Choroid plexus epithelial cell (primary cell): ENCODE results near the gene NR6A1.

Experiments
- DNase-seq: peaks from one replicate; pipeline ENCODE4 v3.0.0-alpha.2; 2010; ENCODE audit warnings: low read depth
- H3K4me3 ChIP-seq: 2 replicates; pipeline ENCODE4 v1.5.1; 2011; ENCODE audit warnings: low read depth, mild to moderate bottlenecking, control low read depth, low read length, moderate library complexity
- TF ChIP-seq, protein P1 (sequence below): conservative IDR thresholded peaks from 2 replicates; pipeline ENCODE4 v1.5.1; 2011; ENCODE audit warnings: low read depth, mild to moderate bottlenecking, control low read depth, inconsistent platforms, low read length, moderate library complexity

NR6A1 gene

DNA sequence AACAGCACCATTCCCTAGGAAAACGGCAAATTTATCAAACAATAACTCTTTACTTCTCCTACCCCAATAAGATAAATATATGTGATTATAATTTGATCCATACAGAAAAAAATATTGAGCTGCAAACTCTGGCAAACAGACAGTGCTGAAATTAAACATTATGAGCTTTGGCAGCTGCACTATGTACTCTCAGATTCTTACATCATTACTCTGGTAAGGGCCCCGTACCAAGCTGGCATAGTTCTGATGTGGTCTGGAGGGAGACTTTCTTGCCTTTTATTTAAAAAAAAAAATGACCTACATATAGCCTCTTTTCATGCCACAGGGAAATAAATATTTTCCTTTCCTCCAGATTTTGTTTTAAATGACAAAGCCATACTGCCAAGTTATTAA lies 95.0 kb downstream of the NR6A1 start:
- TF ChIP-seq, protein P1, sequence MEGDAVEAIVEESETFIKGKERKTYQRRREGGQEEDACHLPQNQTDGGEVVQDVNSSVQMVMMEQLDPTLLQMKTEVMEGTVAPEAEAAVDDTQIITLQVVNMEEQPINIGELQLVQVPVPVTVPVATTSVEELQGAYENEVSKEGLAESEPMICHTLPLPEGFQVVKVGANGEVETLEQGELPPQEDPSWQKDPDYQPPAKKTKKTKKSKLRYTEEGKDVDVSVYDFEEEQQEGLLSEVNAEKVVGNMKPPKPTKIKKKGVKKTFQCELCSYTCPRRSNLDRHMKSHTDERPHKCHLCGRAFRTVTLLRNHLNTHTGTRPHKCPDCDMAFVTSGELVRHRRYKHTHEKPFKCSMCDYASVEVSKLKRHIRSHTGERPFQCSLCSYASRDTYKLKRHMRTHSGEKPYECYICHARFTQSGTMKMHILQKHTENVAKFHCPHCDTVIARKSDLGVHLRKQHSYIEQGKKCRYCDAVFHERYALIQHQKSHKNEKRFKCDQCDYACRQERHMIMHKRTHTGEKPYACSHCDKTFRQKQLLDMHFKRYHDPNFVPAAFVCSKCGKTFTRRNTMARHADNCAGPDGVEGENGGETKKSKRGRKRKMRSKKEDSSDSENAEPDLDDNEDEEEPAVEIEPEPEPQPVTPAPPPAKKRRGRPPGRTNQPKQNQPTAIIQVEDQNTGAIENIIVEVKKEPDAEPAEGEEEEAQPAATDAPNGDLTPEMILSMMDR = no peak
- no peak overlapping the region for H3K4me3 ChIP-seq
- no peak for DNase-seq

DNA sequence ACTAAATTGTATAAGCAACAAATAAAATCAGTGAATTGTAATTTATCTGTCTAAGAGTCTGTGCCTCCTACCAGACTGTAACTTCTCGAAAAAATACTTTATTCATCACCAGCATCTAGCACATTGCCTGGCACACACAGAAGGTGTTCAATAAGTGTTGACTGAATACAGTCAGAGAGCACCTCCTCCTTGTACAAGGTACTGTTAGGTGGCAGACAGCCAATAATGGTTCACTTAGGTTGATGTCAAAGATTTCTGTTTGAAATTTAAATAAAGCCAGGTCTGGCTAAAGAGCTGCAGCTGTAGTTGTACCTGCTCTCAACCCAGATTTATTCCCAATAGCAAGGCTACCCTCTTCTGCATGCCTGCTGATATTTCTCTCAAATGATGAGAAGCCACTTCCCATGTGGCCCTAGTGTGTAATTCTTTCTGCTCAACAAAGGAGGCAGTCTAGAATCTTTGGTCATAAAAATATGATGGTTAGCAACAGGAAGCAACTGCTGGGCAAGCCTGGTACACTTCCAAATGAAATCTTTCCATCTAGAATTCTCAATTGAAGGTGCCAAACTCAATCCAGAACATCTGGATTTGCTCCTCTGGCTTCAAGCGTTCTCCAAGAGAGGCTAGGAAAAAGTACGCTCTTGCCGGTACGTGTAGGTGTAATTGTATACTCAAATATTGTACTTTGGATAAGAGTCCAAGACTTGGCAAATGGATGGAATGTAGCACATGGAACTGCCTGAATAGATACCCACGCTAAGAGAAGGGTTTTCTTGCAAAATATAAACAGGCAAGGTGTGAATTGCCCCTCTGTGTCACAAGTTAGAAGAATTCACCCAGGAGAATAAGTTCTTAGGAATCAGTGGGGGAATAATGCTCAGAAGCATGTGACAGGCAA lies 95.6 kb downstream of the NR6A1 start:
- no peak overlapping the region for H3K4me3 ChIP-seq
- no peak for DNase-seq
- TF ChIP-seq, protein P1 = no peak

DNA sequence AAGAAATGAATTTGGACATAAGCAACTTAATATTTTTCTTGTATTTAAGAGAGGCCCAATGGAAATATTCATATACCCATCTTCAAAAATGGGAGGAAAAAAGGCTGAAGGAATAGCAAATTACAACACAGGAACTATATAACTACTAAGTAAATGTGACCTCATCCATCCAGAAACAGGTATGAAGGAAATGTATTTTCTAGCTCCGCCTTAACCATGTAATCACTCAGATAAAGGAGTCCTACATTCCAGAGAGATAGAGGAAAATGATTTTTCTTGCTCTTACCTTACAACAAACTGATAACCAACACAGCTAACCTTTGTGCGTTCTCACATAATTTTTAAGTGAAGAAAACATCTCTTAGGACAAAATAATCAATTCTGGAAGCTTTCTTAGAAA lies 96.5 kb downstream of the NR6A1 start:
- TF ChIP-seq, protein P1 = no peak
- no peak overlapping the region for H3K4me3 ChIP-seq

DNA sequence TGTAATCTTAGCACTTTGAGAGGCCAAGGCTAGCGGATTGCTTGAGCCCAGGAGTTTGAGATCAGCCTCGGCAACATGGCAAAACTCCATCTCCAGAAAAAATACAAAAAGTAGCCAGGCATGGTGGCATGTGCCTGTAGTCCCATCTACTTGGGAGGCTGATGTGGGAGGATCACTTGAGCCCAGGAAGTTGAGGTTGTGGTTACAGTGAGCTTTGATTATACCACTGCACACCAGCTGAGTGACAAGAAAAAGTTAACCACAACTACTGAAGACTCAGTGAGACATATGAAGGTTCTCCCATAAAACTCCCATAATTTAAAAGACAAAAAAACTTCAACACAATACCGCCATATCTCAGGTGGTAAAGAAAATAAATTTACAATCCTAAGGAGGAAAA lies 98.0 kb downstream of the NR6A1 start:
- TF ChIP-seq, protein P1 = no peak
- H3K4me3 ChIP-seq = no peak overlapping the region
- DNase-seq = no peak

More for the DNA sequence above, 96.5 kb downstream of the NR6A1 start:
- no peak for DNase-seq

DNA sequence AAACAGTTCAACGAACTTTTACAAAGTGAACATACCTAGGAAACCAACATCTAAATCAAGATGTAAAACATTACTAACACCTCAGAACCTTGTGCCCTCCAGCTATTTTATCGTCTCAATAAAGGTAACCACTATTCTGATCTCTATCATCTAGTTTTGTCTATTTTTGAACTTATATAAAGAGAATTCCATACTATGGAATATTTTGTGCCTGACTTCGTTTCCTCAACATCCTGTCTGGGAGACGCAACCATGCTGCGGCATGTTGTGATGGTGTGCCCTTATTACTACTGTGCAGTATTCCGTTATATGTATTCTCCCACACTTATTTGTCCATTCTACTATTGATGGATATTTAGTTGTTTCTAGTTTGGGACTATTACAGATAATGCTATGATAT lies 99.2 kb downstream of the NR6A1 start:
- no peak for DNase-seq
- TF ChIP-seq, protein P1 = no peak
- H3K4me3 ChIP-seq = no peak overlapping the region

DNA sequence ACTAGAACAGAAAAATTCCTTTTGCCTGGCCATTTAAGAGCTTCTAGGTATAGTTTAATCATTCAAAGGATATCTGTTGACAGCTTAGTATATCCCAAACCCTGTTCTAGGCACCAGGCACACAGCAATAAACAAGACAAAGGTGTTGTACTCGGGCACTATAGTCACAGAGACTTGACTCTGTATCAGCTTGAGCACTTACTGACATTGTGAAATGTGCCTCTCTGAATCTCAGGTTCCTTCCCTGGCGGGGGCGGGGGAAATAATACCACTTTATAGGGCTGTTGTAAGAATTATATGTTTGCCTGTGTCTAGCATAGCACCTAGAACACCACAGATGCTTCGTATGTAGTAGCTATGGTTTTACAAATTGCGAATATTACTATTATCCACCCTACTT lies 104.5 kb downstream of the NR6A1 start:
- TF ChIP-seq, protein P1 = no peak
- H3K4me3 ChIP-seq = no peak overlapping the region
- no peak for DNase-seq
